ENCODE measurements around the gene SRSF2. TPM values are rescaled to one million over a fixed set of nuclear protein-coding genes. Genes with fewer than 3 reads are reported as not detected.

The SRSF2 gene, protein sequence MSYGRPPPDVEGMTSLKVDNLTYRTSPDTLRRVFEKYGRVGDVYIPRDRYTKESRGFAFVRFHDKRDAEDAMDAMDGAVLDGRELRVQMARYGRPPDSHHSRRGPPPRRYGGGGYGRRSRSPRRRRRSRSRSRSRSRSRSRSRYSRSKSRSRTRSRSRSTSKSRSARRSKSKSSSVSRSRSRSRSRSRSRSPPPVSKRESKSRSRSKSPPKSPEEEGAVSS
- polyA plus RNA-seq (2012; ENCODE audit: insufficient read depth, insufficient read length, low read depth) = 297 TPM

DNA sequence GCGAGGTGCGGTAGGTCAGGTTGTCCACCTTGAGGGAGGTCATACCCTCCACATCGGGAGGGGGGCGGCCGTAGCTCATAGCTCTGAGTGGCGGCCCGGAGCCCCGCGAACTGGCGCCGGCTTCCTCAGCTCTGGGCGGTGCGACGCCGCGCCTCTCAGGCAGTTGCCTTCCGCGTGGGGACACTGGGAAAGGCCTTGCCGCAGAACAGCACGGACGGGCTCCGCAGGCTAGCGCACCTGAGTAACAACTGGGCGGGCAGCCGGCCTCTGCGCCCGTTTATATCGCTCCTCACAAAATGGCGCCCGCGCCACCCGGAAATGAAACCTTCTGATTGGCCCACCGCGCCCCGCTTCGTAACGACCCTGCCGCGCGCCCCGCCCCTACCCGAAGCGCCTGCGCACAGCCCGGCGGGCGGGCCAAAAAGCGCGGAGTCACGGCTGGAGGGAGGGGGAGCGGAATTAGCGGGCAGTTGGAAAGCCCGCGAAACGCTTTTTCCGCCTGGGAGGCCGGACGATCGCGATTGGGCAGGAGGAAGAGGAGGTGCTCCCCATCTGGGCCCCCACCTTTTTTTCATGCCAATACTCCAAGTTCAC, at the start of gene SRSF2:
TSS of gene SRSF2 (minus strand) at position 250 of the 594 bp plus-strand sequence. CDS start at position 79, 171 bp downstream.
- TF ChIP-seq, protein P1, sequence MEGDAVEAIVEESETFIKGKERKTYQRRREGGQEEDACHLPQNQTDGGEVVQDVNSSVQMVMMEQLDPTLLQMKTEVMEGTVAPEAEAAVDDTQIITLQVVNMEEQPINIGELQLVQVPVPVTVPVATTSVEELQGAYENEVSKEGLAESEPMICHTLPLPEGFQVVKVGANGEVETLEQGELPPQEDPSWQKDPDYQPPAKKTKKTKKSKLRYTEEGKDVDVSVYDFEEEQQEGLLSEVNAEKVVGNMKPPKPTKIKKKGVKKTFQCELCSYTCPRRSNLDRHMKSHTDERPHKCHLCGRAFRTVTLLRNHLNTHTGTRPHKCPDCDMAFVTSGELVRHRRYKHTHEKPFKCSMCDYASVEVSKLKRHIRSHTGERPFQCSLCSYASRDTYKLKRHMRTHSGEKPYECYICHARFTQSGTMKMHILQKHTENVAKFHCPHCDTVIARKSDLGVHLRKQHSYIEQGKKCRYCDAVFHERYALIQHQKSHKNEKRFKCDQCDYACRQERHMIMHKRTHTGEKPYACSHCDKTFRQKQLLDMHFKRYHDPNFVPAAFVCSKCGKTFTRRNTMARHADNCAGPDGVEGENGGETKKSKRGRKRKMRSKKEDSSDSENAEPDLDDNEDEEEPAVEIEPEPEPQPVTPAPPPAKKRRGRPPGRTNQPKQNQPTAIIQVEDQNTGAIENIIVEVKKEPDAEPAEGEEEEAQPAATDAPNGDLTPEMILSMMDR (IDR thresholded peaks at IDR 0.05; ENCODE audit: low read depth, low read length) = no peak
- Histone ChIP-seq H3K9me3 (no peaks in the 10 kb centered on the region), H3K4me3 (ENCODE audit: low read depth, low read length) (peak within 1 kb of the TSS; percentile 94), H3K4me1 (peaks cover 5% of the 10 kb centered on the region; the same call in 1 of the 2 replicates), H3K36me3 (peaks cover 49% of the 10 kb centered on the region), H3K27me3 (no peaks in the 10 kb centered on the region)
- DNase-seq = peak; percentile 98

DNA sequence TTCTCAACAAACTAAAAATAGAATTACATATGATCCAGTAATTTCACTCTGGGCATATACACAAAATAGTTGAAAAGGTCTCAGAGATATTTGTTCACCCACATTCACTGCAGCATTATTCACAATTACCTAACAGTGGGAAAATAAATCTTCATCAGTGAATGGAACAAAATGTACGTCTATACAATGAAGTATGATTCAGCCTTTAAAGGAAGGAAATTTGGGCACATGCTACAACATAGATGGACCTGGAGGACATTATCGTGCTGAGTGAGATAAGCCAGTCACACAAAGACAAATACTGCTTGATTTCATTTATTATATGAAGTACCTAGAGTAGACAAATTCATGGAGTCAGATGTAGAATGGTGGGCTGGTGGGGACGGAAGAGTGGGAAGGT, 47.8 kb upstream of the SRSF2 start:
- Histone ChIP-seq H3K27me3 (no peaks in the 10 kb centered on the region), H3K4me1 (peaks cover 6% of the 10 kb centered on the region), H3K36me3 (no peaks in the 10 kb centered on the region), H3K9me3 (no peaks in the 10 kb centered on the region), H3K4me3 (ENCODE audit: low read depth, low read length) (no peak overlapping the region)
- no peak for DNase-seq
- TF ChIP-seq, protein P1 (IDR thresholded peaks at IDR 0.05; ENCODE audit: low read depth, low read length) = no peak

DNA sequence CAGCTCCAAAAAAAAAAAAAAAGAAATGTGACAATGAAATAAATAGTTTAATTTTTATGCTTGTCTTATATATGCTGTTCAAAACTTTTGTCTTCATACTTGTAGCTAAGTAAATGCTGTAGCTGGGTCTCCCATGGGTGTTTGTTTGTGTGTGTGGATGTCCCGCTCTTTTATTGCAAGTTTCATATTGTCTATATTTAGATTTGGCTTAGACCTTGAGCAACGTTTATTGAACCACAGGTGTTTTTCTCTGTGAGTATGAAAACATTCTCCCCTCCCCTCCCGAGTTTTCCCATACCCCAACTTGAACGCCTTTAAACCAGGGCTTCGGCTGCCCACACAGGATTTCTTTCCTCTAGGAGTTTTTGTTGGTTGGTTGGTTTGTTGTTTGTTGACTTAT, 46.0 kb upstream of the SRSF2 start:
- no peaks in the 10 kb centered on the region for H3K4me1 ChIP-seq
- peaks cover 8% of the 10 kb centered on the region; the same call in 1 of the 2 replicates for H3K36me3 ChIP-seq
- no peaks in the 10 kb centered on the region for H3K27me3 ChIP-seq
- no peaks in the 10 kb centered on the region for H3K9me3 ChIP-seq
- H3K4me3 ChIP-seq (ENCODE audit: low read depth, low read length) = no peak overlapping the region
- TF ChIP-seq, protein P1 (IDR thresholded peaks at IDR 0.05; ENCODE audit: low read depth, low read length) = no peak
- DNase-seq = no peak

DNA sequence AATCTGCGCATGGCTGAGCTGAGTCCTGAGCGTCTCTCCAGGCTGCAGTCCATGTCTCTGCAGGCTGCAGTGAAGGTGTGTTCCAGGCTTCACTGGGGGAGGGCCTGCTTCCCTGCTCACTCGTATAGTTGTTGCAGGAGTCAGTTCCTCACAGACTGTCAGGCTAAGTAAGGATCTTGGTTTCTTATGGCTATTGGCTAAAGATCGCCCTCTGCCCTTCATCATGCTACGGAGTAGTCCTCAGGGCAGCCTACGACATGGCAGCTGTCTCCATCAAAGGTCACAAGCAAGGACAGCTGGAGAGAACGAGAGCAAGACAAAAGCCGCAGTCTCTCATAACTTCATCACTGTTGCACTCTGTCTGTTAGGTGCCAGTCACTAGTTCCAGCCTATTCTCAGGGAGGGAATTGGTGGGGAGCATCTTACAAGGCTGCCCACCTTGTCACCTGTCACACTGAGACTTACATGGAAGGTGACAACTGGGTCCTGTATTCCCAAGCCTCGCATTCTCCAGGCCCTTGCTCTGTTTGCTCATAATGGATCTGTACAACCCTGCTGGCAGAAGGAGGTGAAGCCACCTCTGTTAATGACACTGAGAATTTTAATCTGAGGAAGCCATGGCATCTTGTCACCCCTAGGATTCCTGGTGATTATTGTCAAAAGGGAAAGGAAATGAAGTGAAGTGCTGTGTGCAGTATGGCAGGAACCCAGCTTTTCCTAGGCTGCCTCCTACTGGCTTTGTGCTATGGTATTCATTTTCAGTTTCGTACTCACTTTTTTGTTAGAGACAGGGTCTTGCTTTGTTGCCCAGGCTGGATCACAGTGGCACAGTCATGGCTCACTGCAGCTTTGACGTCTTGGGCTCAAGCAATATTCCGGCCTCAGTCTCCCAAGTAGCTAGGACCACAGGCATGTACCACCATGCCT, 44.2 kb upstream of the SRSF2 start:
- Histone ChIP-seq H3K27me3 (no peaks in the 10 kb centered on the region), H3K4me1 (no peaks in the 10 kb centered on the region), H3K36me3 (peaks cover 10% of the 10 kb centered on the region; the same call in 1 of the 2 replicates), H3K4me3 (ENCODE audit: low read depth, low read length) (no peak overlapping the region), H3K9me3 (no peaks in the 10 kb centered on the region)
- TF ChIP-seq, protein P1 (IDR thresholded peaks at IDR 0.05; ENCODE audit: low read depth, low read length) = peak; percentile 37
- DNase-seq = no peak

DNA sequence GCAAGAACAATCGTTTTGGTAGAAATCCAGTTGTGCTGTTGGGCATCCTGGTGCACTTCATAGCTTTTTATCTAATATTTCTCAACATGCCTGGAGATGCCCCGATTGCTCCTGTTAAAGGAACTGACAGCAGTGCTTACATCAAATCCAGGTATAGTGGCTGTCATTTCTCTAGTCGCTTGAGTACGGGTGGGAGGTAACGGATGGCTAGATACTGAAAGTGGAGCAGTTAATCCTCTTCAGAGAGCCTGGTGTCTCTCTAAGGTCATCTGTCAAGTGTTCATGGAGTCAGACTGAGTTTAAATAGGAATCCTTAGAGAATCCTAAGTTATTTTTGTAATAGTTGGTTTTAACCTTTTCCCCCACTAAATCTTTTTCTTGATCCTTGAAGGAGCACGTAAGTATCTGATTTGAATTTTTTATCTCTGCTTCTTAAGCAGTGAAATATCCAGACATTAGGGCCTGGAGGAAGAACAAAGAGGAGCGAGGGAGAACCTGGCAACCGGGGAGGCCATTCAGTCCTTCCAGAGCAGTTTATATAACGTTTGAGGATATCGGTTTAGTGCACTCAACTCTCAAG, 38.0 kb upstream of the SRSF2 start:
- H3K36me3 ChIP-seq = peaks cover 26% of the 10 kb centered on the region
- TF ChIP-seq, protein P1 (IDR thresholded peaks at IDR 0.05; ENCODE audit: low read depth, low read length) = no peak
- no peaks in the 10 kb centered on the region for H3K27me3 ChIP-seq

More for the DNA sequence above, 38.0 kb upstream of the SRSF2 start:
- no peak overlapping the region for H3K4me3 ChIP-seq (ENCODE audit: low read depth, low read length)
- DNase-seq = no peak
- H3K4me1 ChIP-seq = peaks cover 6% of the 10 kb centered on the region; the same call in 1 of the 2 replicates
- no peaks in the 10 kb centered on the region for H3K9me3 ChIP-seq
